Endodermal cell (in vitro differentiated cells): ENCODE measurements around the gene CELF2. TPM values are rescaled to one million over a fixed set of nuclear protein-coding genes. Genes with fewer than 3 reads are reported as not detected.

Experiments
- DNase-seq: peaks from one replicate; pipeline ENCODE4 v3.0.0-alpha.2; 2017
- H3K27ac ChIP-seq: 2 replicates; pipeline ENCODE4 v1.5.1; 2013; ENCODE audit warnings: mild to moderate bottlenecking, low read depth, low read length, moderate library complexity
- H3K27me3 ChIP-seq: 2 replicates; pipeline ENCODE4 v1.6.1; 2013; ENCODE audit warnings: mild to moderate bottlenecking, low read length, moderate library complexity; ENCODE audit not compliant: insufficient read depth, control insufficient read depth, poor library complexity, severe bottlenecking
- H3K36me3 ChIP-seq: 2 replicates; pipeline ENCODE4 v1.7.0; 2013; ENCODE audit warnings: mild to moderate bottlenecking, low read length, moderate library complexity; ENCODE audit not compliant: control insufficient read depth, insufficient read depth
- H3K4me1 ChIP-seq: one replicate; pipeline ENCODE4 v1.7.0; 2013; ENCODE audit warnings: low read length; ENCODE audit not compliant: control insufficient read depth, insufficient read depth
- H3K4me3 ChIP-seq: 2 replicates; pipeline ENCODE4 v1.5.1; 2013; ENCODE audit warnings: mild to moderate bottlenecking, low read length, moderate library complexity
- H3K9ac ChIP-seq: 2 replicates; pipeline ENCODE4 v1.6.1; 2013; ENCODE audit warnings: mild to moderate bottlenecking, low read length, moderate library complexity; ENCODE audit not compliant: poor library complexity, severe bottlenecking; ENCODE audit errors: extremely low read depth
- H3K9me3 ChIP-seq: 2 replicates; pipeline ENCODE4 v1.6.1; 2013; ENCODE audit warnings: mild to moderate bottlenecking, low read length, moderate library complexity; ENCODE audit not compliant: control insufficient read depth
- H3K27ac Mint-ChIP-seq: 2 replicates; pipeline ENCODE4 v1.8.0; 2020; ENCODE audit warnings: mixed read lengths
- H3K27me3 Mint-ChIP-seq: 2 replicates; pipeline ENCODE4 v1.8.0; 2021; ENCODE audit warnings: mild to moderate bottlenecking, mixed read lengths; ENCODE audit not compliant: insufficient read depth
- H3K36me3 Mint-ChIP-seq: 2 replicates; pipeline ENCODE4 v1.8.0; 2020; ENCODE audit warnings: low read depth, mixed read lengths
- H3K4me1 Mint-ChIP-seq: 2 replicates; pipeline ENCODE4 v1.8.0; 2020; ENCODE audit warnings: mixed read lengths
- H3K4me3 Mint-ChIP-seq: 2 replicates; pipeline ENCODE4 v1.8.0; 2020; ENCODE audit warnings: mild to moderate bottlenecking, moderate library complexity, mixed read lengths
- H3K9me3 Mint-ChIP-seq: 2 replicates; pipeline ENCODE4 v1.8.0; 2020; ENCODE audit warnings: mild to moderate bottlenecking, mixed read lengths
- CTCF ChIP-seq: fragments of 200-600 bp; sonication (generic); conservative IDR thresholded peaks from 2 replicates; pipeline ENCODE4 v1.5.0; 2021; ENCODE audit warnings: antibody characterized with exemption, mild to moderate bottlenecking
- WGBS, 2 experiments: methylation state at CpG; one replicate each; pipeline versions ENCODE4 v1.1.5 to v1.1.7; 2013; ENCODE audit warnings: missing lambda C conversion rate in 2 of 2, mixed read lengths in 1 of 2; ENCODE audit not compliant: insufficient coverage in 1 of 2, insufficient read length in 1 of 2; 5-methylcytosine and 5-hydroxymethylcytosine counted together
- total RNA-seq, 2 donors: library from RNA; stranded (reverse); fragmentation: NEBNext Ultra II Directional in 1 of 2; extraction: Animal tissue kit (Norgen Biotek cat#: 25700) in 1 of 2; gene quantifications; 2 replicates in 1 of 2; 3 replicates in 1 of 2; pipeline ENCODE4 v1.2.1, GENCODE V29; 2021

The CELF2 gene
- total RNA-seq, 2 donors from 2014 or later, result 79.9 to 96.1 TPM

GRCh38 chr10:11192304-11193000 is 174.8 kb downstream of the CELF2 start:
- no peak for TF ChIP-seq CTCF
- H3K4me1 Mint-ChIP-seq, result peaks cover 35% of the 10 kb centered on the region

GRCh38 chr10:11193001-11193551 is 175.4 kb downstream of the CELF2 start:
- TF ChIP-seq CTCF, result no peak
- Histone ChIP-seq H3K36me3 (peaks cover 46% of the 10 kb centered on the region), H3K4me3 (no peak overlapping the region), H3K9ac (no peak overlapping the region), H3K27ac (no peak overlapping the region), H3K4me1 (peaks cover 7% of the 10 kb centered on the region), H3K9me3 (no peaks in the 10 kb centered on the region), H3K27me3 (no peaks in the 10 kb centered on the region)
- Mint-ChIP-seq H3K4me3 (no peak overlapping the region), H3K27me3 (no peaks in the 10 kb centered on the region), H3K4me1 (peaks cover 35% of the 10 kb centered on the region), H3K9me3 (no peaks in the 10 kb centered on the region), H3K36me3 (peaks cover 33% of the 10 kb centered on the region), H3K27ac (peak overlapping the region; percentile 24)
- 91 to 93% methylated on average over 3 to 7 of the region's 7 CpGs for WGBS, 2 experiments
- DNase-seq, result no peak

More at GRCh38 chr10:11192304-11193000, 174.8 kb downstream of the CELF2 start:
- Histone ChIP-seq H3K4me1 (peaks cover 7% of the 10 kb centered on the region), H3K4me3 (no peak overlapping the region), H3K27ac (no peak overlapping the region), H3K36me3 (peaks cover 41% of the 10 kb centered on the region), H3K27me3 (no peaks in the 10 kb centered on the region), H3K9me3 (no peaks in the 10 kb centered on the region), H3K9ac (peak overlapping the region; percentile 1)
- Mint-ChIP-seq H3K36me3 (peaks cover 37% of the 10 kb centered on the region), H3K4me3 (no peak overlapping the region), H3K27ac (peak overlapping the region; percentile 62), H3K9me3 (no peaks in the 10 kb centered on the region), H3K27me3 (no peaks in the 10 kb centered on the region)
- peak; percentile 70 for DNase-seq
- 87 to 93% methylated on average over 11 of the region's 11 CpGs for WGBS, 2 experiments

GRCh38 chr10:11194859-11195586 is 177.4 kb downstream of the CELF2 start:
- H3K4me3 Mint-ChIP-seq, result no peak overlapping the region
- no peaks in the 10 kb centered on the region for H3K9me3 Mint-ChIP-seq
- DNase-seq, result no peak
- peaks cover 34% of the 10 kb centered on the region for H3K36me3 Mint-ChIP-seq
- 93 to 96% methylated on average over 6 to 8 of the region's 8 CpGs for WGBS, 2 experiments
- Histone ChIP-seq H3K36me3 (peaks cover 43% of the 10 kb centered on the region), H3K4me3 (no peak overlapping the region), H3K9ac (no peak overlapping the region), H3K9me3 (no peaks in the 10 kb centered on the region), H3K27ac (no peak overlapping the region), H3K27me3 (no peaks in the 10 kb centered on the region), H3K4me1 (peaks cover 7% of the 10 kb centered on the region)
- no peaks in the 10 kb centered on the region for H3K27me3 Mint-ChIP-seq
- no peak overlapping the region for H3K27ac Mint-ChIP-seq
- peaks cover 30% of the 10 kb centered on the region for H3K4me1 Mint-ChIP-seq
- no peak for TF ChIP-seq CTCF
